SU-DHL-6 (cell line): Measurements from ENCODE around the gene ACVR1.

ENCODE experiments used
- H2AFZ ChIP-seq: fragments of 200-600 bp; sonication (generic); 2 replicates; pipeline ENCODE4 v1.6.1; 2014; ENCODE audit warnings: low read depth, mild to moderate bottlenecking, moderate library complexity, mixed read lengths, antibody characterized with exemption, low read length; ENCODE audit not compliant: severe bottlenecking
- H3F3A ChIP-seq: fragments of 200-600 bp; shearing (Covaris generic); 2 replicates; pipeline ENCODE4 v1.6.0; 2016; ENCODE audit warnings: antibody characterized with exemption, mild to moderate bottlenecking; ENCODE audit not compliant: insufficient read depth
- H3K27ac ChIP-seq: fragments of 200-600 bp; sonication (generic); 2 replicates; pipeline ENCODE4 v1.5.1; 2016; ENCODE audit warnings: low read depth, mild to moderate bottlenecking, low read length, moderate library complexity, mixed read lengths
- H3K27me3 ChIP-seq: fragments of 200-600 bp; sonication (generic), shearing (Covaris generic); 2 replicates; pipeline ENCODE4 v1.6.0; 2014; ENCODE audit warnings: mild to moderate bottlenecking, low read length
- H3K36me3 ChIP-seq: fragments of 200-600 bp; sonication (generic); 2 replicates; pipeline ENCODE4 v1.6.1; 2014; ENCODE audit warnings: mild to moderate bottlenecking, low read length, mixed read lengths
- H3K4me2 ChIP-seq: fragments of 300-600, 200-600 bp; shearing (Covaris generic), sonication (generic); 2 replicates; pipeline ENCODE4 v1.6.0; 2014; ENCODE audit warnings: low read length, low read depth, mild to moderate bottlenecking; ENCODE audit not compliant: poor library complexity, severe bottlenecking
- H3K4me3 ChIP-seq: fragments of 200-600 bp; sonication (generic); 2 replicates; pipeline ENCODE4 v1.5.1; 2014; ENCODE audit warnings: antibody characterized with exemption, low read length, mild to moderate bottlenecking, mixed read lengths; ENCODE audit not compliant: insufficient read depth, poor library complexity, severe bottlenecking
- H3K79me2 ChIP-seq: fragments of 200-600 bp; sonication (generic); 2 replicates; pipeline ENCODE4 v1.6.1; 2014; ENCODE audit warnings: mild to moderate bottlenecking, low read length, moderate library complexity; ENCODE audit not compliant: insufficient read depth
- H3K9ac ChIP-seq: fragments of 200-600 bp; sonication (generic); 2 replicates; pipeline ENCODE4 v1.7.0; 2014; ENCODE audit warnings: mild to moderate bottlenecking, low read length
- H3K9me2 ChIP-seq: fragments of 200-600 bp; sonication (generic); replicated peaks from 2 replicates; pipeline ENCODE4 v1.6.1; 2014; ENCODE audit warnings: low read length; ENCODE audit not compliant: insufficient read depth
- H3K9me3 ChIP-seq: fragments of 200-600 bp; sonication (generic); 2 replicates; pipeline ENCODE4 v1.6.1; 2014; ENCODE audit warnings: low read length, mixed read lengths; ENCODE audit not compliant: insufficient read depth
- H4K20me1 ChIP-seq: fragments of 200-600 bp; sonication (generic); 2 replicates; pipeline ENCODE4 v1.6.1; 2014; ENCODE audit warnings: low read depth, mild to moderate bottlenecking, antibody characterized with exemption, low read length, moderate library complexity, mixed read lengths
- CTCF ChIP-seq: fragments of 200-600 bp; sonication (generic); IDR thresholded peaks from one replicate; pipeline ENCODE4 v1.5.1; 2017; ENCODE audit warnings: antibody characterized with exemption, mild to moderate bottlenecking, low read length, moderate library complexity; ENCODE audit not compliant: insufficient read depth, poor library complexity, severe bottlenecking
- EZH2phosphoT487 ChIP-seq: fragments of 200-600 bp; sonication (generic), shearing (Covaris generic); conservative IDR thresholded peaks from 2 replicates; pipeline ENCODE4 v1.6.1; 2018; ENCODE audit warnings: mild to moderate bottlenecking, antibody characterized with exemption, low read length, moderate library complexity, mixed read lengths

The ACVR1 gene

GRCh38 chr2:157849591-157849990 is 26.5 kb downstream of the ACVR1 start:
- no peak overlapping the region for H3K4me3 ChIP-seq
- H3K27ac ChIP-seq: no peak overlapping the region
- H3K9me3 ChIP-seq: no peaks in the 10 kb centered on the region
- TF ChIP-seq CTCF: no peak
- no peak for TF ChIP-seq EZH2phosphoT487
- H3K9me2 ChIP-seq: no peaks in the 10 kb centered on the region
- no peak overlapping the region for H3K9ac ChIP-seq
- H3K36me3 ChIP-seq: no peaks in the 10 kb centered on the region
- no peaks in the 10 kb centered on the region for H3K27me3 ChIP-seq
- H2AFZ ChIP-seq: no peak overlapping the region
- H3K4me2 ChIP-seq: no peak overlapping the region
- H3F3A ChIP-seq: no peaks in the 10 kb centered on the region
- no peaks in the 10 kb centered on the region for H4K20me1 ChIP-seq
- H3K79me2 ChIP-seq: no peaks in the 10 kb centered on the region

GRCh38 chr2:157848213-157848612 is 27.9 kb downstream of the ACVR1 start:
- no peaks in the 10 kb centered on the region for H3K36me3 ChIP-seq
- no peaks in the 10 kb centered on the region for H3K9me2 ChIP-seq
- H3K79me2 ChIP-seq: no peaks in the 10 kb centered on the region
- no peak overlapping the region for H3K27ac ChIP-seq
- H3F3A ChIP-seq: no peaks in the 10 kb centered on the region
- H3K27me3 ChIP-seq: no peaks in the 10 kb centered on the region
- no peak overlapping the region for H3K4me2 ChIP-seq
- TF ChIP-seq CTCF (no peak), EZH2phosphoT487 (no peak)
- H3K9me3 ChIP-seq: no peaks in the 10 kb centered on the region
- no peak overlapping the region for H2AFZ ChIP-seq
- no peaks in the 10 kb centered on the region for H4K20me1 ChIP-seq
- H3K9ac ChIP-seq: no peak overlapping the region
- no peak overlapping the region for H3K4me3 ChIP-seq

- no peak overlapping the region for H3K4me3 ChIP-seq
- no peak for TF ChIP-seq EZH2phosphoT487
- no peak for TF ChIP-seq CTCF
- H3K27ac ChIP-seq: no peak overlapping the region
- no peaks in the 10 kb centered on the region for H3K27me3 ChIP-seq
- H3K4me2 ChIP-seq: no peak overlapping the region
- H3K9me2 ChIP-seq: no peaks in the 10 kb centered on the region
- H3K36me3 ChIP-seq: no peaks in the 10 kb centered on the region
- H2AFZ ChIP-seq: no peak overlapping the region
- H3K9ac ChIP-seq: no peak overlapping the region
- no peaks in the 10 kb centered on the region for H4K20me1 ChIP-seq
- H3K79me2 ChIP-seq: no peaks in the 10 kb centered on the region
- no peaks in the 10 kb centered on the region for H3K9me3 ChIP-seq
- H3F3A ChIP-seq: no peaks in the 10 kb centered on the region
Measured at GRCh38 chr2:157845081-157845480, 31.0 kb downstream of the ACVR1 start.
